GM18508 (cell line): Measurements from ENCODE around the gene CD151.

Experiments
- ATAC-seq: cut with Tn5 transposase; IDR thresholded peaks from one replicate; pipeline ENCODE4 v1.9.1; 2021; ENCODE audit warnings: moderate number of reproducible peaks; ENCODE audit not compliant: insufficient read depth, unreplicated experiment

The CD151 gene

DNA sequence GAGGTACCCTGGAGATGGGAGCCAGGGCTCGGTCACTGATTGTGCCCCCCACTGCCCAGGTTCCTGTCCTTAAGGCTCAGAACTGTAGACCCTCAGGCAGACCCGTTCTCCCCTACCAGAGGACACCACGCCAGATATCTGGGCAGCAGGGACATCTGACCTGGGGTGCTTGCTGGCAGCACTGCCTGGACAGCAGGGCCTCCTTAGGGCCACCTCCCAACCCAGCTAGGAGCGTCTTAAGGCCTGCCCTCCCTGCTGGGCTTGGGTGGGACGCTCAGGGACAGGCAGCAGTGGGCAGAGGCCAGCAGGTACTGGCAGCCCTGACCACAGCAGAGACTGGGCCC lies 6.5 kb downstream of the CD151 start:
- ATAC-seq, result no peak

DNA sequence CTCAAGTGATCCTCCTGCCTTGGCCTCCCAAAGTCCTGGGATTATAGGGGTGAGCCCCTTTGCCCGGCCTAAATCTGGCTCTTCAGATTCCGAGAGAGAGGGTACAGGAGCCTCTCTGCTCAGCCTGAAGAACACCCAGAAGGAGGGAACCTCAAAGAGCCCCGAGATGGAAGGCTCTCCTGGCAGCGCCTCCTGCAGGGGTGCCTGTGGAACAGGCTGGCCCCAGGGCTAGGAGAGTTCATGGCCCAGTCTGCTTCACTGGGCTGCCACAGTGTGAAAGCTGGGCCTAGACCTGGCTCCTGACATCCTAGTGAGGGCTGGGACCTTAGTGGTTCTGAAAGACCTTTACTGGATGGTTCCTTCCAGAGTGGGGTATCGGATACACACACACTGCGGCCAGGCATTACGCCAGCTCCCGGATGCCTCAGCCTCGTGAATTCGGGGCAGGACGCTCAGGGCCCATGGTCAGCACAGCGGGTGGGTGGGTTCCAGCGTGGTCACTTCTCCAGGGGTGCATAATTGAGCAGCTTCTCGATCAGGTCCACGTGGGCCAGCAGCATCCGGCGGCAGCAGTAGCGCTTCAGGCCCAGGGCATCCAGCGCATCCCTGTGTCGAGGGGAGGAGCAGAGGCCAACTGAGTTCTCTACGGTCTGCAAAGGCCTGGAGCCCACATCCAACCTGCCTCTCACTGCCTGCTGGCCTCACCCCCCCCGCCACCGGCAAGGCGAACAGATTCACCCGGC lies 7.3 kb downstream of the CD151 start:
- ATAC-seq, result no peak

DNA sequence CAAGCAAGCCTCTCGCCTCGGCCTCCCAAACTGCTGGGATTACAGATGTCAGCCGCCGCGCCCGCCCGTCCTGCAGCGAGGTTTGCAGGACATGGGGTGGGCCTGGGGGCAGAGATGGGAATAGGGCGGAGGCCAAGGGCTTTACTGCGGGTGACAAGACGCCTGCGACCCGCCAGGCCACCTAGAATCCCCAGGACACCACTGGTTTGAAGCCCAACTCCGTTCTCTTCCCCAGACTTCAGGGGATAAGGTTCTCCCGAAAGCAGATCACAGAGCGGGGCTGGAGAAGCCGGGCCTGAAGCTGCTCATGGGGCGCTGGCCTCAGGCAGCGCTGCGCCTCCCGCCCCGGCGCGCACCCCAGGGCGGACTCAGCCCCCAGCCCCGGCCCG lies 9.2 kb downstream of the CD151 start:
- ATAC-seq, result no peak

DNA sequence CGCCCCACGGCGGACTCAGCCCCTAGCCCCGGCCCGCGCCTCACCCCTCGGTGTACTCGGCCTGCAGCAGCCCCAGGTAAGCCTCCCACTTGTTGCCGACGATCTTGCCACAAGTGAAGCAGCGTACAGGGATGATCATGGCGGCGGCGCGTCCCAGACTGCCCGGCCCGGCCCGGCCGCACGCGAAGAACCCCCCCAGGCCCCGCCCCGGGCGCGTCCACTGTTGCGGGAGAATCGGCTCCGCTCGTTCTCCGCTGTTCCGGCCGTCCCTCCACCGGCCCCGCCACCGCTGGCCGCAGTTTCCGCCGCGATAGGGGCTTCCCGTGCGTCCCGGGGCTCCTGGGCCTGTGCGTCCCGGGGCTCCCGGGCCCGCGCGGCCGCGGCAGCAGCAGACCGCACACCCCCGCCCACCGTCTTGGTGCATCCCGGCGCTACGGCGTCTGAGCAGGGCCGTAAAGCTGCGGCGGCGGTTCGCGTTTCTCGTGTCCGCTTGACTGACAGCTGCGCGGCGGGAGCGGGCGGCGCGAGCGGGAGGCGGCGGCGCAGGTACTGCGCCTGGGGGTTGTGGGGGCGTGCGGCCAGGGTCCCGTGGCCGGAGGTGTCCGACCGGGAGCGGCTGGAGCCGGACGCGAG lies 9.7 kb downstream of the CD151 start, which contains the start of the genes POLR2L and TSPAN4:
Gene POLR2L (minus strand): TSS at position 160 of the 633 bp plus-strand sequence. CDS start 21 bp downstream, at position 139.
Gene TSPAN4 (plus strand): TSS at position 483 of the 633 bp plus-strand sequence. CDS start 7,453 bp downstream, outside the sequence.
- no peak for ATAC-seq

DNA sequence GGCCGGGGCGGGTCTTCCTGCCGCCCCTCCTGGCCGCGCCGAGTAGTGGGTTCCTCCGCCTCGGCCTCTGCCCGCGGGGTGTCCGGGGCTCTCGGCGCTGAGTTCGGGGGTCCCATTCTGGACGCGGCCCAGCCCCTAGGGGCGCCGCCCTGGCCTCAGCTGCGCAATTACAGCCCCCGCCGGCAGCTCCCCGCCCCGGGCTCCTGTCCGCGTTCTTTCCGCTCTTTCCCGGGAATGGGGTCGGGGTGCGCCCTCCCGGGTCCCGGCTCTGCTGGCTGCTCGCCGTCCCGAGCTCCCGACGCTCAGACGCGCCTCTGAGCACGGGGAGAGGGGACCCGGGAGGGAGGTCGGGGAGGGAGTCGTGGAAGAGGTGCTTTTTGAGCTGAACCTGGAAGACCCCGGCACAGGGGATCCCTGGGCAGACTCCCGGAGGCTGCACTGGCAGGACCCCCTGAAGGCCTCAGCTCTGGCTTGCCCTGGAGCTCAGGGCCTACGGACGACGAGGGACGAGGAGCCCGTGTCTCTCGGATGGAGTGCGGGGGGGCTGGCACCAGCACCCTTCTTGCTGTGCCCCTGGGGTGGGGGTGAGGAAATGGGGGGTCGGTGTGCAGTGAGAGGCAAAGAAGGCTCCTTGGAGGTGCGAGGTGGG lies 10.5 kb downstream of the CD151 start:
- no peak for ATAC-seq

DNA sequence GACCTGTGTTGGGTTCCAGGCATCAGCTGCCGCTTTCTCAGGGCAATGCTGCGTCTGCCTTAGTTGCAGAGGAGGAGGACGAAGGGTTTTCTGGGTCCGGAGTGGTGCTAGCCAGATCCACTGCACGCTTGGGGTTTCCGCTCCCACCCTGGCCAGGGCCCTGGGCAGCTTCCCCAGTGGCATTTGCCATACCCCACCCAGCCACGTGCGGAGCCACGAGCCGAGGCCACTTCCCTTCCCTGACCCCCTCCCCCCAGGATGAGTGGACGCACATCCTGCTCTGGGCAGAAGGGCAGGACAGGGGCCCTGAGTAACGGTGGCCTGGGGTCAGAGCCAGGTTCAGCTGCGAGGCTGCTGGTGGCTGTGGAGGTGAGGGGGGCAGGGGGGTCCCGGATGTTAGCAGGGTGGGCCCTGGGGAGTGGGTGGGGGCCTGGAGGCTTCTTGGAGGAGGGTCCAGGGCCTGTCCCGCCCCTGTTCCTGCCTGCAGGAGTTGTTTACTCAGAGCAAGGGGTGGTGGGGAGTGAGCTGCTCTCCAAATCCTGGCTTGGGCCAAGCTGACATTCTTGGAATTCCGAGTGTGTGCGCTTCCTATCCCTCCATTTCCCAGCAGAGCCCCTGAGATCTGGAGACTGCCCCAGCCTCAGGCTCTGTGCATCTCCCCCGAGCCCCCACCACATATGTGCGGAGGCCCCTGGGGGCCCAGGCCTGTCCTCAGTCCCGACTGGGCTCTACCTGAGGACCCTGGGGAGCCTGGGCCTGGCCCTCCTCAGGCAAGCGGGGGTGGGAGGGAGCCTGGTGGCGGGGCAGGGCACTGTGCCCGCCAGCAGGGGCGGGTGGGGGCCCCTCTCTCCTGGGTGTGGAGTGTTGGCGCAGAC lies 11.3 kb downstream of the CD151 start:
- ATAC-seq, result no peak

DNA sequence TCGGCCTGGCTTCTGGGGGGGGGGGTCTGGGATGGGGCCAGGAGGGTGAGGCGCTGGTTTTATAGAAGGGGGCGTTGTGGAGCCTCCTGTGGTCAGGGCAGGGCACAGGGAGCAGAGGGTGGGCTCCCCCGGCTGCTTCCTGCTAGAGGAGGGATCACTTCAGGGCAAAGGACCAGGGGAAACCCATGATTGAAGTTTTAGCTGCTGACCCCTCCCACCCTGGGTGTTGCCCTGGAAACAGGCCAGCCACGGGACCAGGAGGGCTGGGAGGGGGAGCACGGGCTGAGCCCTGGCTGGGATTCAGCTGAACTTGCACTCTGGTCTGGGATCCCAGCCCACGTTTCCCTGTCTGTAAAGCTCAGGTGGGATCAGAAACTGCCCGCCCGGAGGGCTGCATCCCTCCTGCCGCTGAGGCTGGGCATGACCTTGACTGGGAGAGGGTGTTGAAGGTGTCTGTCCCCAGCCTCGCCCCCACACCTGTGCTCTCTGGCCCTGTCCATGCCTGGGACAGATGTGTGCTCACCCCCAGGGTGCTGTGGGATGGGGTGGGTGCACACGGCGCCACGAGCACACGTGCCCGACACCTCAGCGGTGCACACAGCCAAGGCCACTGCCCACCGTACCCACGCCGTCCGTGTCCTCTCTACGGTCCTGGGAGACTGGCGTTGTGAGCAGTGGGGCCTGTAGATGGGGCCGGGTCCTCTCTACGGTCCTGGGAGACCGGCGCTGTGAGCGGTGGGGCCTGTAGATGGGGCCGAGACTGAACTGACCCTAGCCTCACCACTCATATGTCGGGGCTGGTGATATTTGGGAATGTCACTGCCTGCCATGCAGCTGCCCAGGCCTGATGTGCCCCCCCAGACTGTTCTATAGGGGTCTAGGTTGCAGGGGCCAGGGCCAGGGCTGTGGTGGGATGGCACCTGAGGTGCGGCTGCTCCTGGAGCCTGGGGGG lies 12.2 kb downstream of the CD151 start:
- no peak for ATAC-seq

DNA sequence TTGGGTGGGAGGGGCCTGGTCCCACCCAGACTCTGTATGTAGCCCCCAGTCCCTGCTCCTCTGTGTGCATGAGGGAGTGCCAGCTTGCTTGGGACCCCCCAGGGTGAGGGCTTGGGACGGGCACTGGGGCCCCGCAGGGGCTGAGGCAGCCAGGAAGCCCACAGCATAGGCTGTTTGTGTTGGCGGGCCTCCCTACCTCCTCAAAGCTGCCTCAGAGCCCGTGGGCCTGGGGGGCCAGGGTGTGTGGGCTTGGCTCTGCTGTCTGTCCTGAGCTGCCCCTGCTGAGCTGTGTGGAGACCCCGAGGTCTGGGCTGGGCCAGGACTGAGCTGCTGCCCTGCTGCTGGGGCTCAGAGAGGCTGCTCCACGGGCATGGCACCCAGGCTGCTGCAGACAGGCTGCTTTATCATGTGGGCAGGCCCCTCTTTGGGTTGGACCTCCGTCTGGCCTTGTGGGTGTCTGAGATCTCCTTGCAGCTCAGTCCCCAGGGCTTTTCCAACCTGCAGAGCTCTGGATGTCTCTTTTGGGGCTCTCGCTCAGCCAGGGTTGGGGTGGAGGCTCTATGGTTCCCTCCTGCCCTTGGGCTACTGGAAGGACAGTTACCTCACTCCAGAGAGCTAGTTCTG lies 13.2 kb downstream of the CD151 start:
- ATAC-seq, result no peak

DNA sequence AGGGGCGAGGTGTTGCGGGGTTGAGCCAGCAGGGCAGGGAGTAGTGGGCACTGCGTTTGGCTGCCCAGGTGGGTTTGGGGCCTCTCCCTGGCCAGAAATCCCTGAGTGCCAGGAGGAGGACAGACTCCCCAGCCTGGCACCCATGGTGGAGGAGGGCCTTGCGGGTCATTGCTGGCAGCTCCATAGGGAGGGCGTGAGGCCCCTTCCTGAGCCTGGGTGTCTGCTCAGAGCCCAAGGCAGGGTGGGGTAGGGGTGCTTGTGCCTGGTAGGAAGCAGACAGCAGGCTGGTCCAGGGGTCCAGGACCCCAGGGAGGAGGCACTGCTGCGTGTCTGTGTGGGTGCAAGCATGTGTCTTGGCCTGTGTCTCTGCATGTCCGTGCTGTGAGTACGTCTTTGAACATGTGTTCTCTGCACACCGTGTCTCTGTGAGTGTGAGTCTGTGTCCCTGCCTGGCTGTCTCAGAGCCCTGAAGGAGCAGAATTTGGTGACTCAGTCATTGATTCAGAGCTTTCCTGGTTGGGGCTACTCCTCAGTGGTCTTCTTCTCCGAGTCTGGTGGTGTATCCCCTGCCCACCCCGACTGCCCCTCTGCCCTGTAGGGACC lies 13.8 kb downstream of the CD151 start:
- ATAC-seq, result no peak

DNA sequence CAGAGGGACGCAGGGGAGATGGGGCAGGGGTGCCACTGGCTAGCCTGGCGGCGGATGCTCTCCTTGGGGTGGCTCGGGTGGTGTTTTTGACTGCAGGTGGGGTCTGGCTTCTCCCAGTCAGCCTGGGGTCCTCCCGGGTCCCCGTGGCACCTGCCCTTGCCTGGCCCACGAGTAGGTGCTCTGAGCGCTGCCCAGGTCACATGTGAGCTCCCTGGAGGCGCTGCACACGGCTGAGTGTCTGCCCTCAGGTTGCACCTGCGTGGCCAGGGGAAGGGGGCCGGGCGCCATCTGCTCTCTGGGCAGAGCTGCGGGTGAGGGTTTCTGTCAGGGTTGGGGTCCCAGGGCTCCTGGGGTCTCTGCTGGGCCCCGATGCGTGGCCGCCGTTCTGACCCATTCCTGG lies 15.1 kb downstream of the CD151 start:
- no peak for ATAC-seq

DNA sequence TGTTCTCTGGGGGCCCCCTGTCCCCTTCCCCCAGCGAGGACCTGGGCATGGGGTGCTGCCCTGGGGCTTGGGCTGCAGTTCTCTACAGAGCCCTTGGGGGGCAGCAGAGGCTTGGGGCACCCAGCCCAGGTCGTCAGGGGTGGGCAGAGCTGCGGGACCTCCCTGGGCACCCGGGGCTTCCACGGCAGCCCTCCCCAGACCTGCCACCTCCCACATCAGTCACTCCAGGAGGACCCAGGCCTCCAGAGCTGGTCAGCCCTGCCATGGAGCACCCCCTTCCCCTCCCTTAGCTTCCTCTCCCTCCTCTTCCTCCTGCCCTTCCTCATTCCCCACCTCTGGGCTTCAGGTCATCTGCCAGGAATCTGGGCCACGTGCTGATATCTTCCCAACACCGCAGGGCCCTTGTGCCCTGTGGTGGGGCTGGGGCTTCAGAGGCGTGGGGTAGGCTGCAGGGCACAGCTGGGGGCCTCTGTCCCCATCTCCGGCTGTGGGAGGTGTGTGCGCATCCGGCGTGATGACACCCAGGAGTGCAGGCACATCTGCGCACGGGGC lies 15.7 kb downstream of the CD151 start:
- no peak for ATAC-seq

DNA sequence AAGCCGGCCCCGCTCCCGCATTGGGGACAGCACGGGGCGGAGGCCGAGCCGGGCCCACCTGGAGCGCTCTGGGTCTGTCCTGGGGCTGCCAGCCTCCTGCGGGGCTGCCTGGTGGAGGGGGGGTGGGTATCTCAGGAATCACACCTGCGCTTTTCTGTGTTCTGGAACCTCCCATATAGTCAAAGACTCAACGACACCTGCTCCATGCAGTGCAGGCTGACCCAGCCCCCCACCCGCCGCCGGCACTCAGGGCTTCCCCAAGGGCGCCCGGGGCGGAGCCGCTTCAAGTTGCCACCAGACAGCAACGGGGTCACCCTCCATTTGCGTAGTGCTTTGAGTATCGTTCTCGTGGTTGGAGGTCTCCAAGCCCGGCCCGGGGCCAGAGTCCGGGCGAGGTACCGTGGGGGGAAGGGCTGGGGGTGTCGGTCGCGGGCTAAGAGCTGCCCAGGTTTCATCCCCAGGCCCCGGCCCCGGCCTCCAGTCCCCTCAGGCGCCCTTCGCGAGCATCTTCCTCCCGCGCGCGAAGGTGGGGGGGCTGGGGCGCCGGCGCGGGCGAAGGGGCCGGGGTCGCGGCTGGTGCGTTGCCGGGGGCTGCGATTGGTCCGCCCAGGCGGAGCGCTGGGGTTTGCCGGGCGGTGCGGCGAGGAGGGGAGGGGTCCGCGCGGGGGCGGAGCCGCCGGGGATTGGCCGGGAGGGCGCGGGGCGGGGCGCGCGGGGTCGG lies 16.5 kb downstream of the CD151 start:
- ATAC-seq, result no peak

DNA sequence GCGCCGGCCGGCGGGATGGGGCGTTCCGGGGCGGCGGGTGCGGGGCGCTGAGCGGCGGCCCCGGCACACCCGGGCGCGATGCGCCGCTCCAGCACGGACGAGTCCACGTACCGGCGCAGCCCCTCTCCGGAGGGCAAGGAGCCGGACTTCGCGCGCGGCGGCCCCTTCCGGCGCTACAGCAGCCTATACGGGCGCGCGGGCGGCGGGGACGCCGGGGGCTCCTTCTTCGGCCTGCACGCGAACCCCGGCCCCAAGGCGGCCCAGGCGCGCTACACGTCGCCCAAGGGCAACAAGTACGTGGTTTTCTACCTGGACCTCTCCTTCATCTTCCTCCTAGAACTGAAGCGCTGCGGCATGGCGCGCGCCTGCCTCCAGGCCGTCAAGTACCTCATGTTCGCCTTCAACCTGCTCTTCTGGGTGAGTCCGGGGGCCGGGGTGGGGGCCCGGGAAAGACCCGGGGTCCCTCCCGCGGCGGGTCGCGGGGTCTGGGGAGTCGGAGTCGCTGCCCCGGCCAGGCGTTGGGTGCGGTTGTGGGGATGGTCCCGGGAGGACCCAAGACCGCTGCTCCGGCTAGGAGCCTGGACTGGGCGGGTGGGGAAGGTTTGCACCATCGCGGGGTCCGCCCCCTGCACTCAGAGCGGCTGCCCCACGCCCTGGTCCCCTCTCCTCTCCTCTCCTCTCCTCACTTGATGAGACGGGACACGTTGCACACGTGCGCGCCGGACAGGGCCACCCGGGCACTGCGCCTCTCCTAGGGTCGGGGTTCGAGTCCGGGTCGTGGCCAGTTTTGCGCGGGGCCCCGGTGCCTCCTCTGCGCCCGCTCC lies 17.4 kb downstream of the CD151 start:
- ATAC-seq, result no peak

DNA sequence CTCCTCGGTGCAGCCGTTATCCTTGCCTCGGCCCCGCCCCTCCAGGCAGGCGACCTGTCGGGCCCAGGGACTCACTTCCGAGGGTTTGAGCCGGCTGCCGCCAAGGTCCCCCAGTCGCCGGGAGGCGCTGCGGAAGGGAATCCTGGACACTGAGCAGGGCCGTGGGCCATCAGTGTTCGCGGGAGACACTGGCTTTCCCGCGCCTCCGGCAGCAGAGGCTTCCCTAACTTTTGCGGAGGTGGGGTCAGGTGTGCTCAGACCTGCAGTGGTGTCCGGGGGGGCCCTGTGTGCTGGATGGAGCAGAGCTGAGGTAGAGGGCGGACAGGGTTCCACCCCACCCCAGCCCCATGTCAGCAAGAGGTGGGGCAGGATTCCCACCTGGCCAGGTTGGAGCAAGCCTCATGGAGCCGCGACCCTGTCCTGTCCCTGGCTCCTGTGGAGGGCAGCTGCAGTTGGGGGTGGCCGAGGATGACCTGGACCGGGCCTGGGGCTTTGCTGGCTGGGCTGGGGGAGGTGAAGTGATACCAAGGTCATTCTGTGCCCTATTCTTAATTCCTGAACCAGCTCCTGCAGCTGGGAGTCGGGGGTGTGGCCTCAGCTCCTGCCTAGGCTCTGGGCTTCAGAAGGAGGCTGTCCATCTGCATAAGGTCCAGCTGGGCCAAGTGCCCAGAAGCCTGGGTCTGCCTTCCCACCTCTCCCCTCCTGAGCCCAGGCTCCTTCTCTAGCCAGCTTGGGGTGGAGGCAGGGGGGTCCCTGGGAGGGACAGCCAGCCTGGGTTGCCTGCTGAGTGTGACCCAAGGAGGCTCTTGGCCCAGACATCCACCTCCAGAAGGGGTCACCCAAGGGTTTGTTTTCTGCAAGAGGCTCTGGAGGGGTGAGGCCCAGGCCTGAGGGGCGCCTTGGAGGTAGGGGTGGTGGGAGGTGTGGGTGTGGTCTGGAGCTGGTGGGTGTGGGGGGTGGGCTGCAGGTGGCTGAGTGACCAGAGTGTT lies 18.3 kb downstream of the CD151 start:
- ATAC-seq, result no peak

DNA sequence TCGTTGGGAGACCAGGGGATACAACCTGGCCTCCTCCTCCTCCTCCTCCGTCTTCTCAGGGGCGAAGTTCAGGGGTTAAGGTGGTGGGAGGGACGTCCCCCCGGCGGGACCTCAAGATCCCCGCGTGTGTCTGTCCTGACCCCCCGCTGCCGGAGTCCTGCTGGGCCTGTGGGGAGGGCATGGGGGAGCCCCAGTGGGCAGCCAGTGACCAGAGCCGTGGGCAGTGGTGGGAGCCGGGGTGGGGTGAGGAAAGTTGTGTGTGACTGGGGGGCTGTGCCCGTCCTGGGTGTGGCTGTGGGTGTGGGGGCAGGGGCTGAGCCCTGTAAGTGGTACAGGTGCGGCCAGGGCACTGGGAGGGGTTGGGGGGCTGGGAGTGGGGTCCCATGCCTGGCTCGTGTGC lies 20.0 kb downstream of the CD151 start:
- ATAC-seq, result no peak
